Ascending aorta (tissue), 2 donors: ENCODE data around the gene CLIP2. TPM values are rescaled to one million over a fixed set of nuclear protein-coding genes. Genes with fewer than 3 reads are reported as not detected.
"Not testable (repeated sequence)": the region's sequence is repeated elsewhere in the genome, so short reads cannot be mapped to it uniquely, and the experiment has no call there.

ENCODE experiments used
- DNase-seq, 2 donors: peaks; one replicate each; pipeline ENCODE4 v3.0.0-alpha.2; 2019; ENCODE audit warnings: low spot score in 2 of 2
- H3K27ac ChIP-seq, 2 donors: fragments of 200-600 bp; sonication (generic); one replicate each; pipeline ENCODE4 v1.5.1; 2016 to 2017; ENCODE audit warnings: mild to moderate bottlenecking in 1 of 2
- H3K27me3 ChIP-seq: fragments of 200-600 bp; sonication (generic); one replicate; pipeline ENCODE4 v1.5.1; 2017
- H3K36me3 ChIP-seq, 2 donors: fragments of 200-600 bp; sonication (generic); one replicate each; pipeline ENCODE4 v1.5.1; 2016
- H3K4me1 ChIP-seq, 2 donors: fragments of 200-600 bp; sonication (generic); one replicate each; pipeline ENCODE4 v1.5.1; 2016 to 2017; ENCODE audit warnings: mild to moderate bottlenecking in 1 of 2
- H3K4me3 ChIP-seq, 2 donors: fragments of 200-600 bp; sonication (generic); one replicate each; pipeline ENCODE4 v1.5.1; 2016 to 2017; ENCODE audit warnings: mild to moderate bottlenecking in 1 of 2
- H3K9me3 ChIP-seq, 2 donors: fragments of 200-600 bp; sonication (generic); one replicate each; pipeline ENCODE4 v1.5.1; 2016
- CTCF ChIP-seq, 3 experiments: fragments of 200-600 bp in 2 of 3; fragments of 450-650 bp in 1 of 3; sonication (generic) in 2 of 3; IDR thresholded peaks; one replicate each; pipeline ENCODE4 v1.5.1; 2016 to 2019; ENCODE audit warnings: antibody characterized with exemption in 3 of 3, mild to moderate bottlenecking in 1 of 3, moderate library complexity in 1 of 3
- intact Hi-C: fragments of 100-400 bp; cut with DNase I; formaldehyde crosslinking; loops from one replicate; pipeline ENCODE4 v1.15.1; 2023
- total RNA-seq: library from RNA; depleted of rRNA; stranded (reverse); fragments of >200 nt; gene quantifications from one replicate; pipeline ENCODE4 v1.1.0, GENCODE V29; 2016

The CLIP2 gene
- total RNA-seq, 1 donor from 2014 or later: 50.2 TPM

DNA sequence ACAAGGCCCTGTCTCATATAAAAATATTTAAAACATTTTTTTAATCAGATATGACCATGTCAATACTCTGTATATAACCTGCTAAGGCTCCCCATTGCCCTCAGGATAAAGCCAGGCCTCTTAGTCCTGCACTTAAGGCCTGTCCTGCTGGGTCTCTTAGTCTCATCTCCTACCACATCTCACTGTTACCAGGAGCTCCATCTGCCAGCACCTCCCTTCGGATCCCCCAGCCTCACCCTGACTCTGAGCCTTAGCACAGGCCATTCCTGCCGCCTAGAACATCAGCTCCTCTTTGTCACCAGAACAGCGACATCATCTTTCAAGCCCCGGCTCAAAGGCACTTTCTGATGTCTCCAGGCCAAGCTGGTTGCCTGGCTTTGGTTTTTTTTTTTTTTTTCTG, 138.8 kb downstream of the CLIP2 start:
- no peak for TF ChIP-seq CTCF (IDR thresholded peaks at IDR 0.05)
- Histone ChIP-seq H3K9me3 (no peaks in the 10 kb centered on the region), H3K27ac (no peak overlapping the region), H3K4me3 (no peak overlapping the region), H3K36me3 (no peaks in the 10 kb centered on the region), H3K27me3 (no peaks in the 10 kb centered on the region), H3K4me1 (no peaks in the 10 kb centered on the region)
- intact Hi-C loops: no loop called here
- no peak for DNase-seq

DNA sequence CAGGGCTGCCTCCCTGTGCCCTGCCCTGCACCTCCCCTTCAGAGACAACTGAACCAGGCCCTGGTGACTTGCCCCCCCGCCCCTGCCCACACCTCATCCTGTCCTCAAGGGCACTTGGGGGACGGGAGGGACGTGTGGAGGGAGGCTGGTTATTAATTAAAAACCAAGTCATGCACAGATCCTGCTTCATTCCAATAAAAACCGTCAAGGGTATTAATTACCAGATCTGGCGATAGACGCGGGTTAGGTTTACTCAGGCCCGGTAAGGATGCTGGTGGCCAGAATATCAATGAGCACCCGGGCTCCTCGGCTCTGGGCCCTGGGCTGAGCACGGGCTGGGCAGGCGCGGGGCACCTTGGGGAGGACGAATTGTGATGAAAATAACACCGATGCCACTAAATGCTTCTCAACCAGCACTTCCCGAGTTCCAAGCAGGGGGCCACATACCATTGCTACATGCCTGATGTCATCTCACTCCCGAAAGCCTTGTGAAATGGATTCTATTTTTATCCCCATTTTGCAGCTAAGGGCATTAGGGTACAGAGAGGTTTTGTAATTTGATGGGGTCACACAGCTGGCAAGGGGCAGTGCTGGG, 140.0 kb downstream of the CLIP2 start:
- Histone ChIP-seq H3K9me3 (no peaks in the 10 kb centered on the region), H3K27ac (no peak overlapping the region), H3K4me1 (no peaks in the 10 kb centered on the region), H3K27me3 (no peaks in the 10 kb centered on the region), H3K4me3 (no peak overlapping the region), H3K36me3 (no peaks in the 10 kb centered on the region)
- DNase-seq: no peak
- intact Hi-C loops: no loop called here
- TF ChIP-seq CTCF (IDR thresholded peaks at IDR 0.05): no peak

- H3K4me3 ChIP-seq, H3K9me3 ChIP-seq, H3K27ac ChIP-seq, DNase-seq, H3K36me3 ChIP-seq, H3K4me1 ChIP-seq, intact Hi-C loops, H3K27me3 ChIP-seq: not testable (repeated sequence)
Observed at GRCh38 chr7:74430409-74430808, 141.2 kb downstream of the CLIP2 start.

- Histone ChIP-seq H3K36me3 (no peaks in the 10 kb centered on the region), H3K4me3 (no peak overlapping the region), H3K4me1 (no peaks in the 10 kb centered on the region), H3K9me3 (no peaks in the 10 kb centered on the region), H3K27ac (peak overlapping the region in 1 of 2 donors; percentile 37), H3K27me3 (no peaks in the 10 kb centered on the region)
- DNase-seq: no peak
- intact Hi-C loops: no loop called here
- no peak for TF ChIP-seq CTCF (IDR thresholded peaks at IDR 0.05)
Observed at GRCh38 chr7:74430961-74431466, 141.8 kb downstream of the CLIP2 start.

GRCh38 chr7:74437291-74437571, 148.0 kb downstream of the CLIP2 start:
- DNase-seq, H3K27me3 ChIP-seq, H3K9me3 ChIP-seq, H3K36me3 ChIP-seq, H3K27ac ChIP-seq, H3K4me1 ChIP-seq, H3K4me3 ChIP-seq, intact Hi-C loops: not testable (repeated sequence)

DNA sequence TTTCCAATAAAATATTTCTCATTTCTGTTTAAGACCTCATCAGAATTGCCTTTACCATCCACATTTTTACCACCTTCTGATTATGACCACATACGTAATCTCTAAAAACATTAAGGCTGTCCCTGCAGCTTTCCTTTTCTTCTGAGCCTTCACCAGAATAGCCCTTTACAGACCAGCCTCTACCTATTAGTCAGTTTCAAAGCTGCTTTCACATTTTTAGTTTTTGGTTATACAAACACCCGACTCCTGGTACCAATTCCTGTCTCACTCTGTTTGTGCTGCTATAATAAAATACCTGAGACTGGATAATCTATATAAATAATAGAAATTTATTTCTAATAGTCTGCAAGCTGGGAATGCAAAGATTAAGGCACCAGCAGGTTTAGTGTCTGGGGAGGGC, 149.1 kb downstream of the CLIP2 start:
- no peaks in the 10 kb centered on the region for H3K27me3 ChIP-seq
- H3K36me3 ChIP-seq: no peaks in the 10 kb centered on the region
- no peaks in the 10 kb centered on the region for H3K4me1 ChIP-seq
- TF ChIP-seq CTCF (IDR thresholded peaks at IDR 0.05): no peak
- H3K4me3 ChIP-seq: no peak overlapping the region
- DNase-seq: no peak
- H3K9me3 ChIP-seq: peaks cover 6 to 7% of the 10 kb centered on the region in 2 donors
- no peak overlapping the region for H3K27ac ChIP-seq
- intact Hi-C loops: no loop called here

- Histone ChIP-seq H3K4me1 (no peaks in the 10 kb centered on the region), H3K9me3 (peaks cover 6 to 7% of the 10 kb centered on the region in 2 donors), H3K27ac (no peak overlapping the region), H3K4me3 (no peak overlapping the region), H3K27me3 (no peaks in the 10 kb centered on the region), H3K36me3 (no peaks in the 10 kb centered on the region)
- intact Hi-C loops: no loop called here
- no peak for TF ChIP-seq CTCF (IDR thresholded peaks at IDR 0.05)
- DNase-seq: no peak
Observed at GRCh38 chr7:74439541-74439940, 150.3 kb downstream of the CLIP2 start.

DNA sequence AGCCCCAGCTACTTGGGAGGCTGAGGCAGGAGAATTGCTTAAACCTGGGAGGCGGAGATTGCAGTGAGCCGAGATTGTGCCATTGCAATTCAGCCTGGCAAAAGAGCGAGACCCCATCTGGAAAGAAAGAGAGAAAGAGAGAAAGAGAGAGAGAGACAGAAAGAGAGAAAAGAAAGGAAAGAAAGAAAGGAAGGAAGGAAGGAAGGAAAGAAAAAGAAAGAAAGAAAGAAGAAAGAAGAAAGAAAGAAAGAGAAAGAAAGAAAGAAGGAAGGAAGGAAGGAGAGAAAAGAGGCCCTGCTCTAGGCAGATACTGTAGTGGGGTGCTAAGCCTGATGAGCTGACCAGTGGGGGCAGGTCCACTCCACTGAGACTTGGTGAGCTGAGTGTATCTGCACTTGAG, 150.9 kb downstream of the CLIP2 start:
- H3K4me1 ChIP-seq, H3K27me3 ChIP-seq, H3K36me3 ChIP-seq, H3K9me3 ChIP-seq, H3K4me3 ChIP-seq, DNase-seq, intact Hi-C loops, H3K27ac ChIP-seq: not testable (repeated sequence)
